Measurements from ENCODE around the gene CCNB1.

- no peak for TF ChIP-seq CTCF (IDR thresholded peaks at IDR 0.05)
- no peak for TF ChIP-seq POLR2A (IDR thresholded peaks at IDR 0.05)
Observed at GRCh38 chr5:69170495-69170894, 3.5 kb downstream of the CCNB1 start.
